Uterus (tissue), 4 donors: ENCODE data around the gene MAD1L1. TPM values are rescaled to one million over a fixed set of nuclear protein-coding genes. Genes with fewer than 3 reads are reported as not detected.

ENCODE experiments used
- DNase-seq, 2 donors: peaks; one replicate each; pipeline ENCODE4 v3.0.0-alpha.2; 2019 to 2020
- H3K27ac ChIP-seq, 2 donors: fragments of 200-600 bp; sonication (generic); 1 replicate in 1 of 2; 2 replicates in 1 of 2; pipeline ENCODE4 v1.5.1; 2016 to 2018
- H3K27me3 ChIP-seq, 2 donors: fragments of 200-600 bp; sonication (generic); one replicate each; pipeline ENCODE4 v1.5.1; 2018 to 2019; ENCODE audit warnings: control low read depth in 1 of 2
- H3K36me3 ChIP-seq, 2 donors: fragments of 200-600 bp; sonication (generic); one replicate each; pipeline ENCODE4 v1.5.1; 2019; ENCODE audit warnings: control low read depth in 1 of 2
- H3K4me1 ChIP-seq, 2 donors: fragments of 200-600 bp; sonication (generic); one replicate each; pipeline ENCODE4 v1.5.1; 2018 to 2019; ENCODE audit warnings: control low read depth in 1 of 2
- H3K4me3 ChIP-seq, 2 donors: fragments of 200-600 bp; sonication (generic); 1 replicate in 1 of 2; 2 replicates in 1 of 2; pipeline ENCODE4 v1.5.1; 2018 to 2019; ENCODE audit warnings: mild to moderate bottlenecking in 1 of 2
- H3K9me3 ChIP-seq, 2 donors: fragments of 200-600 bp; sonication (generic); one replicate each; pipeline ENCODE4 v1.5.1; 2019; ENCODE audit warnings: control low read depth in 1 of 2
- POLR2A ChIP-seq, 2 donors: fragments of 450-650 bp; IDR thresholded peaks; one replicate each; pipeline ENCODE4 v1.6.1; 2016; ENCODE audit warnings: antibody characterized with exemption in 2 of 2, mild to moderate bottlenecking in 1 of 2, moderate library complexity in 1 of 2
- intact Hi-C: fragments of 100-400 bp; cut with DNase I; formaldehyde crosslinking; loops from one replicate; pipeline ENCODE4 v1.15.1; 2023; ENCODE audit warnings: low total_unique reads
- total RNA-seq, 4 donors: library from RNA; depleted of rRNA in 3 of 4; stranded (reverse); fragments of >200 nt in 3 of 4; gene quantifications; one replicate each; pipeline versions ENCODE4 v1.1.0 to v1.2.4, GENCODE V29; 2014 to 2023
- TF ChIP-seq, protein P1 (sequence below), 4 experiments: fragments of 200-600 bp in 2 of 4; fragments of 450-650 bp in 2 of 4; sonication (generic) in 2 of 4; IDR thresholded peaks; one replicate each; pipeline ENCODE4 v1.5.1; 2016 to 2019; ENCODE audit warnings: antibody characterized with exemption in 4 of 4, mild to moderate bottlenecking in 2 of 4, moderate library complexity in 1 of 4
- donor health status: DM: yes; HTN: yes; CAD: no.

MAD1L1 gene
- total RNA-seq, 4 donors from 2014 or later, result 13.3 to 37.4 (median 33.1) TPM

- H3K4me3 ChIP-seq, result peak overlapping the region; percentile 74 to 89
- intact Hi-C loops, result loop anchor here (10.0 kb wide), 1 partner anchor 112 kb away; the partner anchor contains the start of gene EIF3B
Observed at GRCh38 chr7:2242541-2243429, 10.0 kb upstream of the MAD1L1 start.

GRCh38 chr7:2241580-2242540 lies 9.1 kb upstream of the MAD1L1 start, which contains the start of the genes MRM2 and NUDT1:
Gene MRM2 (minus strand): TSS chr7:2242205. CDS start chr7:2242169, 36 bp downstream.
Gene NUDT1 (plus strand): TSS chr7:2242226. CDS start chr7:2244575, 2,349 bp downstream.
- H3K27ac ChIP-seq, result peak within 1 kb of the TSS; percentile 24 to 41
- H3K27me3 ChIP-seq, result no peaks in the 10 kb centered on the region
- peak; percentile 32 to 43 for TF ChIP-seq POLR2A (IDR thresholded peaks at IDR 0.05)
- TF ChIP-seq, protein P1, sequence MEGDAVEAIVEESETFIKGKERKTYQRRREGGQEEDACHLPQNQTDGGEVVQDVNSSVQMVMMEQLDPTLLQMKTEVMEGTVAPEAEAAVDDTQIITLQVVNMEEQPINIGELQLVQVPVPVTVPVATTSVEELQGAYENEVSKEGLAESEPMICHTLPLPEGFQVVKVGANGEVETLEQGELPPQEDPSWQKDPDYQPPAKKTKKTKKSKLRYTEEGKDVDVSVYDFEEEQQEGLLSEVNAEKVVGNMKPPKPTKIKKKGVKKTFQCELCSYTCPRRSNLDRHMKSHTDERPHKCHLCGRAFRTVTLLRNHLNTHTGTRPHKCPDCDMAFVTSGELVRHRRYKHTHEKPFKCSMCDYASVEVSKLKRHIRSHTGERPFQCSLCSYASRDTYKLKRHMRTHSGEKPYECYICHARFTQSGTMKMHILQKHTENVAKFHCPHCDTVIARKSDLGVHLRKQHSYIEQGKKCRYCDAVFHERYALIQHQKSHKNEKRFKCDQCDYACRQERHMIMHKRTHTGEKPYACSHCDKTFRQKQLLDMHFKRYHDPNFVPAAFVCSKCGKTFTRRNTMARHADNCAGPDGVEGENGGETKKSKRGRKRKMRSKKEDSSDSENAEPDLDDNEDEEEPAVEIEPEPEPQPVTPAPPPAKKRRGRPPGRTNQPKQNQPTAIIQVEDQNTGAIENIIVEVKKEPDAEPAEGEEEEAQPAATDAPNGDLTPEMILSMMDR (IDR thresholded peaks at IDR 0.05), result no peak
- peaks cover 0 to 4% of the 10 kb centered on the region in 2 donors for H3K4me1 ChIP-seq
- H3K9me3 ChIP-seq, result no peaks in the 10 kb centered on the region
- DNase-seq, result peak; percentile 74 to 83
- H3K36me3 ChIP-seq, result no peaks in the 10 kb centered on the region
- H3K4me3 ChIP-seq, result peak within 1 kb of the TSS; percentile 74 to 89
- intact Hi-C loops, result loop anchor here (10.0 kb wide), 1 partner anchor 113 kb away; the partner anchor contains the start of gene EIF3B

More at GRCh38 chr7:2242541-2243429, 10.0 kb upstream of the MAD1L1 start:
- no peaks in the 10 kb centered on the region for H3K27me3 ChIP-seq
- H3K4me1 ChIP-seq, result peaks cover 0 to 4% of the 10 kb centered on the region in 2 donors
- no peak for DNase-seq
- no peaks in the 10 kb centered on the region for H3K36me3 ChIP-seq
- no peak for TF ChIP-seq POLR2A (IDR thresholded peaks at IDR 0.05)
- TF ChIP-seq, protein P1 (IDR thresholded peaks at IDR 0.05), result no peak
- H3K9me3 ChIP-seq, result no peaks in the 10 kb centered on the region
- peak overlapping the region; percentile 24 to 41 for H3K27ac ChIP-seq

- Histone ChIP-seq H3K4me1 (peaks cover 0 to 4% of the 10 kb centered on the region in 2 donors), H3K9me3 (no peaks in the 10 kb centered on the region), H3K27me3 (no peaks in the 10 kb centered on the region), H3K36me3 (no peaks in the 10 kb centered on the region), H3K27ac (no peak overlapping the region), H3K4me3 (no peak overlapping the region)
- intact Hi-C loops, result no loop called here
- TF ChIP-seq, protein P1 (IDR thresholded peaks at IDR 0.05), result no peak
- TF ChIP-seq POLR2A (IDR thresholded peaks at IDR 0.05), result no peak
- DNase-seq, result no peak
Observed at GRCh38 chr7:2239242-2239641, 6.5 kb upstream of the MAD1L1 start.

GRCh38 chr7:2237109-2237602 lies 4.4 kb upstream of the MAD1L1 start:
- intact Hi-C loops, result no loop called here
- TF ChIP-seq POLR2A (IDR thresholded peaks at IDR 0.05), result no peak
- TF ChIP-seq, protein P1 (IDR thresholded peaks at IDR 0.05), result no peak
- Histone ChIP-seq H3K36me3 (no peaks in the 10 kb centered on the region), H3K27ac (no peak overlapping the region), H3K4me1 (peaks cover 0 to 4% of the 10 kb centered on the region in 2 donors), H3K9me3 (no peaks in the 10 kb centered on the region), H3K4me3 (no peak overlapping the region), H3K27me3 (no peaks in the 10 kb centered on the region)
- no peak for DNase-seq
